GM23248 (cell line): ENCODE measurements around the gene PRH2. TPM values are rescaled to one million over a fixed set of nuclear protein-coding genes. Genes with fewer than 3 reads are reported as not detected.
A peak's percentile ranks its signal among the peaks of the same experiment; 100 is the strongest.

ENCODE experiments used
- DNase-seq: peaks from one replicate; pipeline ENCODE4 v3.0.0-alpha.2; 2015
- H2AFZ ChIP-seq: fragments of 200-600 bp; sonication (generic); 2 replicates; pipeline ENCODE4 v1.6.1; 2016; ENCODE audit warnings: antibody characterized with exemption
- H3F3A ChIP-seq: fragments of 200-600 bp; sonication (generic); 2 replicates; pipeline ENCODE4 v1.6.1; 2016; ENCODE audit warnings: mild to moderate bottlenecking, antibody characterized with exemption, mixed run types; ENCODE audit not compliant: insufficient read depth
- H3K27ac ChIP-seq: fragments of 200-600 bp; sonication (generic); 2 replicates; pipeline ENCODE4 v1.5.1; 2016; ENCODE audit warnings: mild to moderate bottlenecking
- H3K27me3 ChIP-seq: fragments of 200-600 bp; sonication (generic); replicated peaks from 2 replicates; pipeline ENCODE4 v1.6.1; 2016; ENCODE audit warnings: mild to moderate bottlenecking; ENCODE audit not compliant: insufficient read depth
- H3K36me3 ChIP-seq: fragments of 200-600 bp; sonication (generic); 2 replicates; pipeline ENCODE4 v1.6.1; 2016; ENCODE audit warnings: low read depth, mild to moderate bottlenecking
- H3K4me1 ChIP-seq: fragments of 200-600 bp; sonication (generic); 2 replicates; pipeline ENCODE4 v1.6.1; 2016; ENCODE audit warnings: mild to moderate bottlenecking; ENCODE audit not compliant: insufficient read depth
- H3K4me2 ChIP-seq: fragments of 200-600 bp; sonication (generic); one replicate; pipeline ENCODE4 v1.6.1; 2016; ENCODE audit warnings: mild to moderate bottlenecking; ENCODE audit not compliant: unreplicated experiment
- H3K4me3 ChIP-seq: fragments of 200-600 bp; sonication (generic); 2 replicates; pipeline ENCODE4 v1.5.1; 2016; ENCODE audit warnings: mild to moderate bottlenecking
- H3K79me2 ChIP-seq: fragments of 200-600 bp; sonication (generic); 2 replicates; pipeline ENCODE4 v1.6.1; 2016; ENCODE audit warnings: mild to moderate bottlenecking; ENCODE audit not compliant: insufficient read depth
- H3K9ac ChIP-seq: fragments of 200-600 bp; sonication (generic); 2 replicates; pipeline ENCODE4 v1.6.1; 2016; ENCODE audit warnings: mild to moderate bottlenecking
- H3K9me2 ChIP-seq: fragments of 200-600 bp; sonication (generic); 2 replicates; pipeline ENCODE4 v1.6.1; 2016; ENCODE audit warnings: mixed run types, mild to moderate bottlenecking, moderate library complexity; ENCODE audit not compliant: insufficient read depth
- H3K9me3 ChIP-seq: fragments of 200-600 bp; sonication (generic); one replicate; pipeline ENCODE4 v1.6.1; 2017; ENCODE audit warnings: low read depth
- H4K20me1 ChIP-seq: fragments of 200-600 bp; sonication (generic); 2 replicates; pipeline ENCODE4 v1.6.0; 2016; ENCODE audit not compliant: insufficient read depth
- EZH2 ChIP-seq: fragments of 200-600 bp; sonication (generic); IDR thresholded peaks from 2 replicates; pipeline ENCODE4 v1.6.1; 2018; ENCODE audit warnings: antibody characterized with exemption, mild to moderate bottlenecking; ENCODE audit not compliant: insufficient read depth, poor library complexity, severe bottlenecking
- EZH2phosphoT487 ChIP-seq: fragments of 200-600 bp; sonication (generic); IDR thresholded peaks from 2 replicates; pipeline ENCODE4 v1.6.1; 2018; ENCODE audit warnings: antibody characterized with exemption, moderate library complexity, mild to moderate bottlenecking, low read depth; ENCODE audit not compliant: insufficient read depth
- WGBS, 2 experiments: methylation state at CpG; one replicate each; pipeline ENCODE4 v1.1.6; 2015 to 2017; ENCODE audit warnings: low lambda C conversion rate in 2 of 2, low coverage in 1 of 2; ENCODE audit errors: missing lambda C conversion rate in 2 of 2; 5-methylcytosine and 5-hydroxymethylcytosine counted together
- in situ Hi-C: fragments of 300-500 bp; cut with MboI; formaldehyde crosslinking; loops from 2 replicates; pipeline ENCODE4 v1.15.0; 2020
- polyA plus RNA-seq: library from polyadenylated mRNA; unstranded; fragments of >200 nt; fragmentation: Nextera tagmentation; extraction: Ambion mirVana; gene quantifications from 2 replicates; pipeline ENCODE4 v1.2.1, GENCODE V29; 2016
- total RNA-seq: library from RNA; depleted of rRNA; stranded (reverse); fragments of >200 nt; shearing (Covaris generic); gene quantifications from 2 replicates; pipeline ENCODE4 v1.2.3, GENCODE V29; 2014

PRH2 gene
- total and polyA plus RNA-seq, 2 experiments from 2014 or later, result 0.53 TPM; not detected in 1

DNA sequence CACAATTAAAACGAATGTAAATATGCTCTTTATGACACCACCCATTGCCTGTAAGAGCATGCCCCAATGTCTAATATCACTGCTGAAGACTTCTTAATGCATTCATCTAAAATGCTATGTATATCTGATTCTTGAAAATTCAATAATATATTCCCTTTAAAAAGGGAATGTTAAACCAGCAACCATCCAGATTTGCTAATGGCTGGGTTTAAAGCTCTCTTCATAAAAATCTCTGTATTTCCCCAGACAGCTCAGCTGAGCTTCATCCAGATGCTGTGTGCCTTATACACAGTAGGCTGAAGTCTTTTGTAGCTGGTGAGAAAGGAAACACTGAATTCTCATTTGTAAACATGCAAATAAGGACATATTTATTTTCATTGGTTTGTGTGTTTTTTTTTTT is 10.1 kb downstream of the PRH2 start, which contains the start of gene TAS2R14:
TSS of gene TAS2R14 (minus strand) at position 101 of the 400 bp plus-strand sequence. CDS start at position 45, 56 bp downstream.
- no peak for DNase-seq
- in situ Hi-C loops, result no loop called here
- Histone ChIP-seq H2AFZ (no peak within 1 kb of the TSS), H3K79me2 (no peaks in the 10 kb centered on the region), H3K4me3 (no peak within 1 kb of the TSS), H3K27me3 (no peaks in the 10 kb centered on the region), H3F3A (peaks cover 14% of the 10 kb centered on the region), H3K36me3 (no peaks in the 10 kb centered on the region), H3K9ac (no peak within 1 kb of the TSS), H3K4me2 (no peak within 1 kb of the TSS), H3K9me2 (no peaks in the 10 kb centered on the region), H3K27ac (peak within 1 kb of the TSS; percentile 52), H3K9me3 (no peaks in the 10 kb centered on the region), H3K4me1 (peaks cover 13% of the 10 kb centered on the region), H4K20me1 (no peaks in the 10 kb centered on the region)
- 63 to 68% methylated on average over 1 of the region's 1 CpG for WGBS, 2 experiments
- TF ChIP-seq EZH2, result no peak
- no peak for TF ChIP-seq EZH2phosphoT487

DNA sequence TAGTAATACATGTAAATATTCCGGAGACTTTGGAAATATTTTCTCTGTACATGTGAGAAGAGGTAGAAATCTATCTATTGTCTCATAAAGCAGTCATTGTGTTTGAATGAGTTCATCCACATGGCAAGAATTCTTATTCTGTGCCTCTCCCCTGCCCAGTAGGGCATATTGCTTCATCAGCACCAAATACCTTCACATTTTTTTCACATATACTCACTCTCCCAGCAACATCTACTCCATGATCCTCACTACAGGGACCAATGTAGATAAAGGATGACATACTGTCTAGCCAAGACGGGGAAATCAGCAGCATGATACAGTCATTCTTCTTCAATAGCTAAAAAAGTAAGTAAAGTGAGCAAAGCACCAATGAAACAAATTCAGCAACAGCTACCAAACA is 11.4 kb downstream of the PRH2 start:
- Histone ChIP-seq H3K9ac (no peak overlapping the region), H3K27me3 (no peaks in the 10 kb centered on the region), H3K79me2 (no peaks in the 10 kb centered on the region), H3K27ac (peak overlapping the region; percentile 54), H2AFZ (no peak overlapping the region), H3K36me3 (no peaks in the 10 kb centered on the region), H3K9me3 (no peaks in the 10 kb centered on the region), H3F3A (peaks cover 14% of the 10 kb centered on the region), H3K4me2 (no peak overlapping the region), H3K4me3 (no peak overlapping the region), H3K4me1 (peaks cover 13% of the 10 kb centered on the region), H3K9me2 (no peaks in the 10 kb centered on the region), H4K20me1 (no peaks in the 10 kb centered on the region)
- in situ Hi-C loops, result no loop called here
- WGBS, 2 experiments, result 42 to 51% methylated on average over 2 of the region's 2 CpGs
- no peak for TF ChIP-seq EZH2phosphoT487
- TF ChIP-seq EZH2, result no peak
- DNase-seq, result peak; percentile 88

- Histone ChIP-seq H3K9me2 (no peaks in the 10 kb centered on the region), H2AFZ (no peak overlapping the region), H3K27ac (no peak overlapping the region), H3K27me3 (no peaks in the 10 kb centered on the region), H3K9ac (no peak overlapping the region), H3K9me3 (no peaks in the 10 kb centered on the region), H3F3A (peaks cover 14% of the 10 kb centered on the region), H3K36me3 (no peaks in the 10 kb centered on the region), H3K79me2 (no peaks in the 10 kb centered on the region), H3K4me3 (no peak overlapping the region), H4K20me1 (no peaks in the 10 kb centered on the region), H3K4me2 (no peak overlapping the region), H3K4me1 (peaks cover 13% of the 10 kb centered on the region)
- TF ChIP-seq EZH2 (no peak), EZH2phosphoT487 (no peak)
- in situ Hi-C loops, result no loop called here
- DNase-seq, result no peak
Observed at GRCh38 chr12:10941369-10941768, 12.3 kb downstream of the PRH2 start.

DNA sequence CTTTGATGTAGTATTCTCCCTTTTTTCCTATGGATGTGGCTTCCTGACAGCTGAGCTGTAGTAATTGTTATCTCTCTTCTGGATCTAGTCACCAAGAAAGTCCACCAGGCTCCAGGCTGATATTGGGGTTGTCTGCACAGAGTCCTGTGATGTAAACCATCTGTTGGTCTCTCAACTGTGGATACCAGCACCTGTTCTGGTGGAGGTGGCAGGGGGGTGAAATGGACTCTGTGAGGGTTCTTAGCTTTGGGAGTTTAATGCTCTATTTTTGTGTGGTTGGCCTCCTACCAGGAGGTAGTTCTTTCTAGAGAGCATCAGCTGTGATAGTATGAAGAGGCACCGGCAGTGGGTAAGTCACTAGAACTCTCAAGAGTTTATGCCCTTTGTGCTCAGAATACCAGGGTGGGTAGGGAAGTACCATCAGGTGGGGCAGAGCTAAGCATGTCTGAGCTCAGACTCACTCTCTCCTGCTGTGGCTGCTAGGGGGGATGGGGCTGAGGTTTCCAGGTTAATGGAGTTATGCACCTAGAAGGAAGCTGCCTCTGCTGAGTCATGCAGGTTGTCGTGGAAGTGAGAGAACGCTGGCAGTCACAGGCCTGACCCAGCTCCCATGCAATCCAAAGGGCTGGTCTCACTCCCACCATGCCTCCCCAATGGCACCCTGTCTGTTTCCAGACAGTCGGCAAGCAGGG is 13.0 kb downstream of the PRH2 start:
- Histone ChIP-seq H4K20me1 (no peaks in the 10 kb centered on the region), H2AFZ (no peak overlapping the region), H3K4me2 (no peak overlapping the region), H3K79me2 (no peaks in the 10 kb centered on the region), H3K4me1 (peaks cover 13% of the 10 kb centered on the region), H3K9ac (no peak overlapping the region), H3K27ac (no peak overlapping the region), H3K36me3 (no peaks in the 10 kb centered on the region), H3K9me3 (no peaks in the 10 kb centered on the region), H3K9me2 (no peaks in the 10 kb centered on the region), H3K27me3 (no peaks in the 10 kb centered on the region), H3K4me3 (no peak overlapping the region), H3F3A (peaks cover 14% of the 10 kb centered on the region)
- in situ Hi-C loops, result no loop called here
- TF ChIP-seq EZH2, result no peak
- no peak for TF ChIP-seq EZH2phosphoT487
- WGBS, 2 experiments, result 89 to 100% methylated on average over 4 of the region's 4 CpGs
- no peak for DNase-seq
